Putamen (tissue), 1 donor: ENCODE results near the gene DAG1.

Source experiments
- DNase-seq: peaks from one replicate; pipeline ENCODE4 v3.0.0-alpha.2; 2016; ENCODE audit warnings: low spot score

The DAG1 gene

DNA sequence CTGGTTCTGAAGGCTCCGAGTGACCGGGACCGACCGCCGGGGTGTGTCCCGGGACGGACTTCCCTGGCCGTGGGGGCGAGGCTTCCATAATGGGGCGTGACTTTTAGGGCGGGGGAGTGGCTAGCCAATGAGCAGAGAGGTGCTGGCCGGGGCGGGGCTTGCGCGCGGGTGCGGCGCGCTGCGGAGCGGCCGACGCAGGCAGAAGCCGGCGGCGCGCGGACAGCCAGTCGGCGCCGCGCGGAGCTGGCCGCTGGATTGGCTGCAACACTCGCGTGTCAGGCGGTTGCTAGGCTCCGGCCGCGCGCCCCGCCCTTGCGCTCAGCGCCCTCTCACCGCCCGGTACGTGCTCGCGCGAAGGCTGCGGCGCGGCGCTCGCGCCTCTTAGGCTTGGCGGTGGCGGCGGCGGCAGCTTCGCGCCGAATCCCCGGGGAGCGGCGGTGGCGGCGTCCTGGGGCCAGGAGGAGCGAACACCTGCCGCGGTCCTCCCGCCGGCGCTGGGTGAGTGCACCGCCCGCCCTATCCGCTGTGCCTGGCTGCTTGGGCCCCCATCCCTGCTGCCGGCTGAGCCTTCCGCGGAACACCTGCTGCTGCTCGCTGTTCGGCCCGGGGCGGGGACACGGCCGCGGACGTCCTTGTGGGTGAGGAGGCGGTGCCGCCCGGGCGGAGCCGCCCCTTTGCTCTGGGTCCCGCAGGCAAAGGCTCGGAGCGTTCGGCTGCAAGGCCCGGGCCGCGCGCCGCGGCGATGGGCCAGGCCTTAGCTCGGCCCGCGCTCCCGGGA is at the start of gene DAG1:
TSS of gene DAG1 (plus strand) at position 332 of the 778 bp plus-strand sequence. CDS start 40,268 bp downstream, outside the sequence.
- peak; percentile 97 for DNase-seq

DNA sequence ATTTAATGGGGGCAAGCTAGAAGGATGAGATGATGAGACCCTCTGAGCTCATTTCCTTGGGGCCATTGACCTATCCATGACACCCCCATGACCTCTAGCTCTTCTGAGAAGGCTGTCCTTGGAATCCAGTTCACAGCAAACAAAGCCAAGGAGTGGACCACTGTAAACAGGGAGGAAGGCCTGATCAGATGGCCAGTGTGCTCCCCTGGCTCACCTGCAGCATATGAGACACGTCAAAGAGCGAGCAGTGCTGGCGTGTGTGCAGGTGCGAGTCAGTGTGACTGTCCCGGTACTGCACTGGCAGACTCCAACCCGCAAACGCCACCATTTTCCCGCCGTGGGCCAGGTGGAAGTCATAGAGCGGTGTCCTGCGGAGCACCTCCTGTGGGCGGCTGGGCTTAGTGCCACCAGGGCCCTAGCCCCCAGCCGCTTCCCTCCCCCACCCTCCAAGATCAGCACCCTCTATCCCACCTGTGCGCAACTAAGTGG is 48.1 kb upstream of the DAG1 start:
- no peak for DNase-seq

DNA sequence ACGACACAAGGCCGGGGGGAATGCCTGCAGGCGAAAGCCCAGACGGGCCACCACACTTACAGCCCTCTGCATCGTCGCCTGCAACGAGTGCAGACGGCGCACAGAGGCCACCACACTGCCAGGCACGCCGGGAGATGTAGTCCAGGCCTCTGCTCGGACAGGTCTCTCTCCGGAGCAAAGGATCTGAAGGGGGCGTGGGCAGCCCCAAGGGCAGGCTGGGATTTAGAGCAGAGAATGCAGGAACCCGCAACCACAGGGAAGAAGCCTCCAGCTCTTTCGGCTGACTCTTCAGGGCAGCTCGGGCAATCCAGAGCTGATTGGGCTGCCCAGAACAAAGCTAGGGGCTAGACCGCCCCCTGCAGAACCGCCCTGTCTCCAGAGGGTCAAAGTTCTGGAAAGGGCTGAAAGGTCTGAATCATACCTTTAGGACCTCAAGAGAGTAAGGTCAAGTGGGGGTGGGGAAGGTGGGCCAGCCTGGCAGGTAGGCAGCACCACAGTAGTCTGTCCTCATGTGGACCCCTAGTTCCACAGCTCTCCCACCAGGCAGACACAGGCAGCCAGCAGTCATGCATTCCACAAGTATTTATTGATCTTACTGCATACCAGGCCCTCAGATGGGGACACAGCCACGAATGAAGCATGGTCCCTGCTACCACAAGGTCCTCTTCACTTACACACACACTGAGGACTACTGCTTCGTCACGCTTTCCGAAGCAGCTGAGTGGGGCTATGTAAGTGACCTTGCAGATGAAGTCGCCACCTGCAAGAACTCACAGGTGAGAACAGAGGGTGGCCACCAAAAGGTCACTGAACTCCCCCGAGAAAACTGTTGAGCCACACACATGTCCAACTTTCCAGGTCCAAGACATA is 47.5 kb upstream of the DAG1 start, which contains the start of gene AMT:
TSS of gene AMT (minus strand) at position 95 of the 870 bp plus-strand sequence. CDS start at position 72, 23 bp downstream.
- DNase-seq: no peak

DNA sequence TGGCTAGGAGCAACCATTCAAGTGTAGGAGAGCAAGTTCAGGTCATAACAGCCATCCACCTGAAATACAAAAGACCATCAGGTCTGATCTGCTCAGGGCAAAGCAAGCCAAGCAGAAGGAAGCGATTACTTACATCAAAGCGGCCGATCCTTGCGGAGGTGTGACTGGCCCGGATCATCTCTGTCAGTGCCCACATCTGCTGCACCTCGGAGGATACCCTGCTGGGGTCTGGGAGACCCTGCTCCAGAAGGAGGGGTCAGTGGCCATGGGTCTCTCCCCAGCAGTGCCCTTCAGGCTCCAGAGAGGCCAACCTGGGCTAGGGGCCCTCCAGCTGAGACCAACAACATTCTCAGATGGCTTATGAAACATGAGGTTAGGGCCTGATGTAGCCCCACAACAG is 45.3 kb upstream of the DAG1 start:
- no peak for DNase-seq

DNA sequence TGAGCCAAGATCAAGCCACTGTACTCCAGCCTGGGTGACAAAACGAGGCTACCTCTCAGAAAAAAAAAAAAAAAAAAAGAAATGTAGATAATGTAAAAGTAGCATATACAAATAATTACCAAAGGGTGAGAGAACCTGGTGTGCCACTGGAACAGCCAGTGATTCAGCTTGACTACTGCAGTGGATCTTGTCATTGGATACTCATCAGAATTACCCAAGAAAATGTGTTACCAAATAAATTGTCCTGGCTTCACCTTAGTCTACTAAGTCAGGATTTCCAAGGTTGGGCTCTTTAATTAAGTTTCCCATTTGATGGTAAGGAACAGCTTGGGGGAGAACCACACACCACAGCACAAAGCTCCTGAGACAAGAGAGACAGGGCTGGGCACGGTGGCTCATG is 42.5 kb upstream of the DAG1 start:
- DNase-seq: no peak

DNA sequence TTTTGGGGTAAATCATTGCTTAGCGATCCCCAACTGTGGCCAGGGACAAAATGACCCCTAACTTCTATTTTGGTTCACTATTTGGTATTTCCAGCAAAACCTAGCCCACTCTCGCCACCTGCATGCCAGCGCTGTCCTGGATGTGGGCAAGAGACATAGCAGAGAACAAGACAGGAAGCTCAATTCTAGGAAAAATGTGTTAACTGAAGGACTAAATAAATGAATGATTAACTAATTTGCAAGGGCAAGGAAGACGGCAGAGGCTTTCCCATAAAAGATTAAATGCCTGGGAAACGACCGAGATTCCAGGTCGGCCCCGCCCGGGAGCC is 41.4 kb upstream of the DAG1 start:
- no peak for DNase-seq

DNA sequence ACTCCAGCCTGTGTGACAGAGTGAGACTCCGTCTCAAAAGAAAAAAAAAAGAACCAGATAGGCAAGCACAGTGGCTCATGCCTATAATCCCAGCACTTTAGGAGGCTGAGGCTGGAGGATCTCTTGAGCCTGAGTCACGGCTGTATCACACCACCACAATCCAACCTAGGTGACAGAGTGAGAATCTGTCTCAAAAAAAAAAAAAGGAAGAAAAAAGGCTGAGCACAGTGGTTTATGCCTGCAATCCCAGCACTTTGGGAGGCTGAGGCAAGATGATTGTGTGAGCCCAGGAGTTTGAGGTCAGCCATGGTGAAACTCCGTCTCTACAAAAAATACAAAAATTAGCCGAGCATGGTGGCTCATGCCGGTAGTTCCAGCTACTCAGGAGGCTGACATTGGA is 35.3 kb upstream of the DAG1 start:
- no peak for DNase-seq

DNA sequence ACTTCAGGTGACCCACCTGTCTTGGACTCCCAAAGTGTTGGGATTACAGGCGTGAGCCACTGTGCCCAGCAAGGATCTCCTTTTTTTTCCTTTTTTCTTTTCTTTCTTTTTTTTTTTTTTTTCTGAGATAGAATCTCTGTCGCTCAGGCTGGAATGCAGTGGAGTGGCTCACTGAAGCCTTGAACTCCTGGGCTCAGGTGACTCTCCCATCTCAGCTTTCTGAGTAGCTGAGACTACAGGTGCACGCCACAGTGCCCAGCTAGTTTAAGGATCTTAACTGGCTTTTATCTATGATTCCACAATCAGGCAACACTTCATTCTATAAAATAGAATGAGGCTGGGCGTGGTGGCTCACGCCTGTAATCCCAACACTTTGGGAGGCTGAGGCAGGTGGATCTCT is 24.7 kb upstream of the DAG1 start:
- DNase-seq: no peak

DNA sequence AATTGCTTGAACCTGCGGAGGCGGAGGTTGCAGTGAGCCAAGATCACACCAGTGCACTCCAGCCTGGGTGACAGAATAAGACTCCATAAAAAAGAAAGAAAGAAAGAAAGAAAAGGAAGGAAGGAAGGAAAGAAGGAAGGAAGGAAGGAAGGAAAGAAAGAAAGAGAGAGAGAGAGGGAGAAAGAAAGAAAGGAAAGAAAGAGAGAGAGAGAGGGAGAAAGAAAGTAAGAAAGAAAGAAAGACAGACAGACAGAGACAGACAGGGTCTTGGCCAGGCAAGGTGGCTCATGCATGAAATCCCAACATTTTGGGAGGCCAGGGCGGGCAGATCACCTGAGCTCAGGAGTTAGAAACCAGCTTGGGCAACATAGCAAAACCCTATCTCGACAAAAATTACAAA is 16.4 kb upstream of the DAG1 start:
- DNase-seq: no peak

DNA sequence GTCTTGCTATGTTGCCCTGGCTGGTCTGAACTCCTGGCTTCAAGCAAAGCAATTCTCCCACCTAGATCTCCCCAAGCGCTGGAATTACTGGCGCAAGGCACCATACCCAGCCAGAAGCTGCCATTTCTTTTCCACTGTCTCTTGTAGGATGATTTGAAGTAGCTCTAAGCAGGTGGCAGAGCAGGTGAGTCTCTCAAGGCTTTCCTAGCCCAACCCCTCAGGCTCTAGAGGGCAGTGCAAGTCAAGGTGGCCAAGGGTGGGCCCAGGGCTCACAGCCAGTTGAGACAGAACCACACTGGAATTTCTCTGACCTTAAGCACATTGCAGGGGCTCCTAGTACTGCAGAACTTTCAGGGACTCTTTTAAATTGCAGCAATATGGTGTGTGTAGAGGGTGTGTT is 15.6 kb upstream of the DAG1 start:
- no peak for DNase-seq

DNA sequence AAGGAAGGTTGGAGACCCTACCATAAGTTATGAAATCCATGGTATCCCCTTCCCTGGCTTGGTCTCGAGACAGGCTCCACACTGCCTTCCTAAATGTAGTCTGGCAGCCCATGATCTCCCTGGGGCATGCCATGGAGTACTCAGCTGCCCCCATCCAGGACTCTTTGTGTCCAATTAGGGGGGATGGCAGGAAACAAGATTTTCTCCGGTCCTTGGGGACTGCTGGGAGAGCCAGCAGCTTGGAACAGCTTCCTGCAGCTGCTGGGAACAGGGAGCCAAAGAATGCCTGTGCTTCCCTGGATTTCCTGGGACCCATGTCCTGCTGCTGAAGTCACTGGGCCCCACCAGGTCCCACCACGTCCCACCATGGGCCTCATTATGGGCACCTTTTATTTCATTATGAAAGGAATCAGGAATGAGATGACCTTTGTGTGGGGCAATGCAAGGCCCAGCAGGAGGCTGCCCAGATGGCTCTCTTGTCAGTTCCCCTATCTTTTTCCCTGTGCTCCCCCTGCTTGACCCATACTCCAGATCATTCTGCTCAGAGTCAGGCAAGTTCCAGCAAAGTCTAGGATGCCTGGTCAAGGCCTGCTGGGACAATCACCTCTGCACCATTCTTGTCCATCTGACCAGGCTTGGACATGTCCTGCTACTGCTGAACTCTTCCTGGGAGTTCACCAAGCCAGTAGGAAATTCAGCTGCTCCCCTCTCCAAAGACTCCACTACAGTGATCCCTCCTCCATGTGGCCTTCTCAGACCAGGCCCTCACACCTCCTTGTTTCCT is 15.0 kb upstream of the DAG1 start:
- DNase-seq: no peak

DNA sequence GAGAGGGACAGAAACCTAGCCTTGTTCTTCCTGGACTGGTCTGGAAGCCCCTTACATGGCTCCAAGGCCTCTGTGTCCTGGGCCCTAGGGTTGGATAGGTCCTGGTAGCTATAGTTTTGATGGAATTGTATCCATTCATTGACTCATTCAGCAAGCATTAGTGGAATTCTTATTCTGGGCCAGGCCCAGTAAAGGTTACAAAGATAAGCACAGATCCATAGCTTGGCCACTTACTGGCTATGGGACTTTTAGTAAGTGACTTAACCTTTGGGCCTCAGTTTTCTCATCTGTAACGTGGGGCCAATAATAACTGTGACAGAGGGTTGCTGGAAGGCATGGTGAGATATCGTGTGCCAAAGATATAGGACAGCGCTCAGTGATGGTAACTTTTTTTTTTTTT is 13.6 kb upstream of the DAG1 start:
- DNase-seq: no peak

DNA sequence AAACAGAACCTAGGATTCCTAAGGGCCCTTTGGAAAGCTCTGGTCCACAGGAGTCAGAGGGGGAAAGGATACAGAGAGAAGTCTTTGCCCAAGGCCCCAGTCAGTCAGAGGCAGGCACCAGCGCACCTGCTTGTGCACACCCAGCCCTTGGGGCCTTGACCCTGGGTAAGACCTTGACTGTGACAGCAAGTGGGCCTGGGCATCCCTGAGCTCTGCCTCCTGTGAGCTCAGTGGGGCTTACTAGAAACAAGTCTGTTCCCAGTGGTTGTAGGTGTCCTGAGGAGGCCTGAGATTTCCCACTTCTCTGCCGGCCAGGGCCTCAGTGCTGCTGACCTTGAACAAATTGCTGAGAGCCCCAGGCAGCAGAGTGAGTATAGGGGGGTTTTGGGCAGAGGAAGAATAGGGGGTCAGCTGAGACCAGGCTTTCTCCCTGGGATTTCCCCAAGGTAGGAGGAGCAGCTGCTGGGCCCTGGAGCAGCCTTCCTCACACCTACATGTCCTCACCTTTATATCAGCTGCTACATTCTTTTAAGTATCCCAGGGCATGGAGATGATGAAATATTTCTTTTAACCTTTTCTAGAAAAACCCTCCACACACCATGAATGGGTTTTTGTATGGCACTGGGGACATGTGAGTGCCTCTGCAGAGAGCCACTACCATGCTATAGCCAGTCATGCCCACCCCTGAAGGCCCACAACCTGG is 9.7 kb upstream of the DAG1 start:
- no peak for DNase-seq

DNA sequence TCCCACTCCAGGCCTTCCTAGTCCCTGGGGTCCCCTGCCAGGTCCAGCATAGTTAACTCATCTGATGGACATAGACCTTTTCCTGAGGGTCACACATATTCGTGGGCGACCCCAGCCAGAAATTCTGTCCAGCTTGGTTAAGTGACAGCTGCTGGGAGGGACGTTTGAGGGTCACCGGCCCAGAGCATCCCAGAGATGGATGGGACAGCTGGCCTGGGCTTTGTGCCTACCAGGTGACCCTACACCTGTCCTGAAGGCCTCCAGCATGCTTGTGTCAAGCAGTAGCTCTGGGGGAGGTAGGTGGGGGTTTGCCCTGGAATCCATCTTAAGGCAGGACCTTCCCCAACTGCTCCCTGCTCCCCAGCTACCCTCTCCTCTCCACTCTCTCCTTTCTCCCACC is 9.1 kb upstream of the DAG1 start:
- DNase-seq: no peak

DNA sequence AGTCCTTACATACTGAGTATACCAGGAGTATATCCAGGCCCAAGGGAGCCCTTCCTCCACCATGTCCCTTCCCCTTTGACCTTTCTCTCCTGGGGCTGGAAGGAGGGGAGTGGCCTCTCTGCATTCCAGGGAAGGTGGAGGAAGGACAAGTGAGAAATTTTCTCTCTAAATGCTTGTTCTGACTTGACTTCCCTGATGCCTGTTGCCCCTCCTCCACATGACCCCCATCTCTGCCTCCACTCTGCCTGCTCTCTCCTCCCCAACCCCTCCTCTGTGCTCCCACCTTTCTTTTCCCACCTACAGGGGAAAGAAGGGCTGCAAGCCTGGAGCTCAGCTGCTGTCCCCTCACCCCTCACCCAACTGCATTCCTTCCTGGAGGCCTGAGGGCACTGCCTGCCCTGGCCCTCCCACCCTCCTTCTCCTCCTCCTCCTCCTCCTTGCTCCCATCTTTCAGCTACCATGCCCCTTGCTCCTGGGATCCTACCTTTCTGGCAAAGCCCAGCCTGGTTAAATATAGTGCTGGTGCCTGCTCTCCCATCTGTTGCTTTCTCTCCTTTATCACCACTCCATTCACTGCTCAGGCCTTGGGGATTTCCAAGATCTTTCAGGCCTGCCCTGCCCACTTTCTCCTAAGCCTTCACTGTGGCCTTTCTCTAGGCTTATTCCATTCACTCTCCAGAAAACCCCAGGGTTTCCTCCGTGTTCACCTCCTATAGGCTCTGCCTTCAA is 8.5 kb upstream of the DAG1 start:
- no peak for DNase-seq

DNA sequence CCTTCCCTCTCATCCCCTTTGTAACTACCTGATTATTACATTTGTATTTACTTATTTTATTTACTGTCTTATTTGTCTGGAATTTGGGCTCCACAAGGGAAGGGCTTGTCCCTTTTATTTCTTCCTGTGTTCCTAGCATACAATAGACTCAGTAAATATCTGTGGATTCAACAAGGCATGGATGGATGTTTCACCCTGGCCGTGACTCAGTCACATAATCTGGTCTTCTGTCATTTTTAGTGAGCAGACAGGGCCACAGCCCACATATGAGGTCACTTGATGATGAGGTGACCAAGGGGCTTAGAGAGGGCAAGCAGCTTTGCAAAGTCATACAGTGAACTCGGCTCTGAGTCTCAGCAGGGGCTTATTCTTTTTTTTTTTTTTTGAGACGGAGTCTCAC is 7.8 kb upstream of the DAG1 start:
- no peak for DNase-seq

DNA sequence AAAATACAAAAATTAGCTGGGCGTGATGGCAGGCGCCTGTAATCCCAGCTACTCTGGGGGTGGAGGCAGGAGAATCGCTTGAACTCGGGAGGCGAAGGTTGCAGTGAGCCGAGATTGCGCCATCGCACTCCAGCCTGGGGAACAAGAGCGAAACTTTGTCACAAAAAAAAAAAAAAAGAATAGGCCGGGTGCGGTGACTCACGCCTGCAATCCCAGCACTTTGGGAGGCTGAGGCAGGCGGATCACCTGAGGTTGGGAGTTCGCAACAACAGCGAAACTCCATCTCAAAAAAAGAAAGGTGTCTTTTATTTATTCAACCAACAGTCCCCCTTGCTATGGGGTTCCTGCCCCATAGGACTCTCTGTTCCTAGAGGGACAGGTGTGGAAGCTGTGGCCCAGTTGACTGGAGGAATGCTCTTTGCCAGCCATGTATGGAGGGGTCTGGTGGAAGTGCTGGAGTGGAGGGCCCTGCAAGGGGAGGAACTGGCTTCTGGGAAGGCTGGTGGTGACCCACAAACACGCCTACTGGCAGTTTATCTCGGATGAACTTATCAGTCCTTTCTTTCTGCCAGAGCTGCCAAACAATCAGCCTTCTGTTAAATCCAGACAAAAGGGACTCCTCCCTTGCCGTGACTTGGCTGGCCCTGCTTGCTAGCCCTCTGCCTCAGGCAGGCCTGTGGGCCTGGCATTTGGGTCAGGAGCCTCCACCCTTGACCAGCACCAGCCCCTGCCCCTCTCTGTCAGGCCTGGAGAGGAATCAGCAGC is 4.6 kb upstream of the DAG1 start:
- peak; percentile 39 for DNase-seq

DNA sequence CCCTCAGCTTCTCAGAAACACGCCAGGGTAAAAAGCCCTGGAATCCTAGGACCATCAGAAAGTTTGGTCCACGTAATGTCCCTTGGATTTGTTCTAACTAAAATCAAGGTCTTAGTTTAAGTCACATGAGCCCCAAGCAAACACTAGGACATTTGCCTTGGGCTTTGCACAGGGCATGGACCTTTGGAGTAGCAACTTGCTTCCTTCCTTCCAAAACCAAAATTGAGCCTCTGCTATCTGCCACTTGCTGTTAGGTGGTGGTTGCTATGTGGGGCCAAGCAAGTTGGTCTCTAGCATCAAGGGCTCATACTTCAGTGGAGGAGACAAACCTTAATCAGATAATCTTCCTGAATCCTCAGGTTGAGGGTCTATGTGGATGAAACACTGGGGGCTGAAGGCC is 4.0 kb upstream of the DAG1 start:
- no peak for DNase-seq

DNA sequence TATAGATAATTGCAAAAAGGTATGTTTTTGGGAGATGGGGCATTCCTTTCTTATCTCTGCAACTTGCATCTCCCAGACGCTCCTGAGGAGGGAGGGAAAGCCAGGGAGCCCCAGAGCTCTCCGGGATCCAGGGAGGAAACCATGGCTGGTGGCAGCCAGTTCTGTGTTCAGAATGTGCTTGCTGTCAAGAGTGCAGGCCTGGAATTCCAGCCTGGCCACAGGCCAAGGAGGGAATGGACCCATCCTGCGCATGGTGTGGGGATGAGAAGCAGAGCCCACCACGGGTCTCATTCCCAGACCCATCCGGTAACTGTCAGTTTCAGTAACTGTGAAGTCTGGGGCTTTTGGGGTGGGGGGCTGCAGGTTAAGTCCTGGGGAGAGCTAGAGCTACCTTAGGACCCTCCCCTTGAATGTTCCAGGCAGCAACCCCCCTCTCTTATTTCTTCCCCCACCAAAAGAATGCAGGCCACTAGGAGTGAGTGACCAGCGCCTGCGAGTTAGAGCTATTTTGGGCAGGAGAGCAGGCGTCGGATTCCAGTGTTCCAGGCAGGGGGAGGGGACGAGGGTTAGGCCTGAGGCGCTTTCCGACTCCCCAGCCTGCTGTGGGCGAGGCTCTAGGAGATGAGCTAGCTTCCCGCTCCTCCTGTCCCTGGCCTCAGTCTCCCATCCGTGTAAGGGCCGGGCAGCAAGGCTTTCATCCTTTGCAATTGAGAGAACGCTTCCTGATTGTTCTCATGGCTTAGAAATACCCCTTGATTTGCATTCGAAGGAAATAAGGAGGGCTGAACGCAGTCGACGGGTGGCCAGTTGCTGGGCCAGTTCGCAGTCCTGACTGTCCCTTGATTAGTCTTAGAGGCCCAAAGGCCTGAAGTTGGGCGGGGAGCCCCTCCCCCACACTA is 781 bp upstream of the DAG1 start:
- DNase-seq: peak; percentile 50
